GM04504 (cell line): ENCODE results near the gene FOXI3.
"Not testable (repeated sequence)": the region's sequence is repeated elsewhere in the genome, so short reads cannot be mapped to it uniquely, and the experiment has no call there.

Source experiments
- DNase-seq: peaks from one replicate; pipeline ENCODE4 v3.0.0-alpha.2; 2012; ENCODE audit warnings: low read depth

FOXI3 gene

GRCh38 chr2:88442061-88442460 is 10.4 kb downstream of the FOXI3 start:
- no peak for DNase-seq

- no peak for DNase-seq
Measured at GRCh38 chr2:88437010-88437409, 15.5 kb downstream of the FOXI3 start.

DNA sequence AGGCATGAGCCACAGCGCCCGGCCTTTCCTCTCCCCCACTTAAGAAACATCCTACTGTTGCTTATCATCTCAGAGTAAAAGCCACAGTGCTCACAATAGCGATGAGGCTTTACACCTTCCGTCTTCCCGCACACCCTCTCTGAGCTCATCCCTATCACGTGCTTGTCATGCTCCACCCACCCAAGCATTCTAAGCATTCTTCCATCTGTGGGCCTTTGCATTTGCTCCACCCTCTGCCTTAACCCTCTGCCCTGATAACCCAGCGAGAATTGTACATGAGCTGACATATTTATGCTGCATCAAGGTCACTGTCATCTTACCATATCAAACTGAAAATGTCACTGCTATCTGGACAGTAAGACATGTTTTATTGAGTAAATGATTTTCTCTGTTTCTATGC is 22.6 kb downstream of the FOXI3 start:
- DNase-seq = no peak

DNA sequence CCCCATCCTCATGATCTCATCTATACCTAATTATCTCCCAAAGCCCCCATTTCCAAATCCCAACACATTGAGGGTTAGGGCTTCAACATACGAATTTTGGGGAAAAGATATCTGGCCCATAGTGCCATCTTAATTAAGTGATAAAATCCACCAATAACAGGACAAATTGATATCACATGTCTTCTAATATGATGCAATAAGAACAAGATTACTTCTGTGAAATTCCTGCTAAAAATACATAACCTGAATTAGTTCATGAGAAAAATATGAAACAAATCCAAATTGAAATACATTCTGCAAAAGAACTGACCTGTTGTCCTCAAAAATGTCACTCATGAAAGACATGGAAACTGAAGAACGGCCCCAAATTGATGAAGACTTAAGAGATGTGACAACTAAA is 28.8 kb downstream of the FOXI3 start:
- no peak for DNase-seq

DNA sequence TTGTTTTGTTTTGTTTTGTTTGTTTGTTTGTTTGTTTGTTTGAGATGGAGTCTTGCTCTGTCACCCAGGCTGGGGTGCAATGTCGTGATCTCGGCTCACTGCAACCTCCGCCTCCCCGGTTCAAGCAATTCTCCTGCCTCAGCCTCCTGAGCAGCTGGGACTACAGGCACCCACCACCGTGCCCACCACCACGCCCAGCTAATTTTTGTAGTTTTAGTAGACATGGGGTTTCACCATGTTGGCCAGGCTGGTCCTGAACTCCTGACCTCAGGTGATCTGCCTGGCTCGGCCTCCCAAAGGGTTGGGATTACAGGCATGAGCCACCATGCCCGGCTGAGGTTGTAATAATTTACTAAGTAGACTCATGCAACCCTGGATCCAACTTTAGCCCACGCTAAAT is 33.4 kb downstream of the FOXI3 start:
- DNase-seq = not testable (repeated sequence)

DNA sequence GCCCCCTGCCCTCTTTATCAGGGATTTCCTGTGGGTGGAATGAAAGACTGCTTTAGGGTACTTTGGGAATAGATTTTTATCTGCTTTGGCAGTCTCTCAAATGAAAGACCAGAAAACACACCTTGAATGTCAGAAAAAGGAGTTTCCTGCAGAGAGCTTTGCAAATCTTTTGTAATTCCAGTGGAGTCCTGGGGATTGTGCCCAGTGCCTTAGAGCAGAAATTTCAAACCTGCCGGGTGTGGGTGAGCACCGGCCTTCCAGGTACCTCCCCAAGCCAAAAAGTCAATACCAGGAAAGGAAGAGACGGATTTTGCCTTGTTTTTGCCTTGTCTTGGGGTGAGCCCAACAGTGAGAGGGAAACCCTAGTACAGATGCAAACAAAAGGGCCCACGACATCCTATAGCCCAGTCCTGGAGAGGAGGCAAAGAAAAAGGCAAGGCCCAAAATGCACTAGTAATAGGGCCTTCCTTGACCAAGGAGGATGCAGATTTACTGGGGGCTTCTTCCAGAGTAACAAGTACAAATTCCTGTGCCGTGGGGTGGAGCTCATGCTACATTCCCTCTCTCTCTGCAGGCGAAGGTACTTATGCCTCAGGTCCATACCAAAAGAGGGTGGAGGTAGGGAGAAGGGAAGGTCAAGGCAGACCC is 36.4 kb downstream of the FOXI3 start:
- no peak for DNase-seq

- not testable (repeated sequence) for DNase-seq
Measured at GRCh38 chr2:88408870-88409269, 43.6 kb downstream of the FOXI3 start.

- no peak for DNase-seq
Measured at GRCh38 chr2:88400037-88400767, 52.3 kb downstream of the FOXI3 start.

GRCh38 chr2:88398180-88398579 is 54.3 kb downstream of the FOXI3 start:
- DNase-seq = no peak
